K562 (cell line): ENCODE data around the gene ZNF420. TPM values are rescaled to one million over a fixed set of nuclear protein-coding genes. Genes with fewer than 3 reads are reported as not detected.
A peak's percentile ranks its signal among the peaks of the same experiment; 100 is the strongest.

ENCODE experiments used
- HBP1 ChIP-seq: fragments of 450-650 bp; formaldehyde crosslinking; IDR thresholded peaks from 2 replicates; pipeline ENCODE4 v1.4.0; 2022; ENCODE audit warnings: missing genetic modification characterization
- HOMEZ ChIP-seq: fragments of 250-450 bp; sonication (Bioruptor Pico); IDR thresholded peaks from 2 replicates; pipeline ENCODE4 v1.4.0; 2020; ENCODE audit warnings: mild to moderate bottlenecking, moderate library complexity
- JUND ChIP-seq, 2 experiments: IDR thresholded peaks; 2 replicates in 1 of 2; 3 replicates in 1 of 2; pipeline ENCODE4 v1.6.1; 2011; ENCODE audit warnings: borderline replicate concordance in 2 of 2, low read depth in 2 of 2, low read length in 2 of 2, improper control_type of control experiment in 1 of 2, missing biosample characterization in 1 of 2, missing genetic modification characterization in 1 of 2, missing genetic modification reagents in 1 of 2
- MBD2 ChIP-seq: sonication (generic); IDR thresholded peaks from 2 replicates; pipeline ENCODE4 v1.6.1; 2016; ENCODE audit warnings: low read depth, borderline replicate concordance
- MYNN ChIP-seq, 2 experiments: sonication (generic); formaldehyde crosslinking in 1 of 2; IDR thresholded peaks; 2 replicates each; pipeline versions ENCODE4 v1.5.0 to v1.6.1; 2016 to 2020; ENCODE audit warnings: antibody characterized with exemption in 1 of 2, missing genetic modification reagents in 1 of 2
- PHF21A ChIP-seq: fragments of 450-650 bp; IDR thresholded peaks from 2 replicates; pipeline ENCODE4 v1.6.1; 2017; ENCODE audit warnings: low read depth, borderline replicate concordance
- RAD21 ChIP-seq, 2 experiments: fragments of 250-450 bp in 1 of 2; fragments of 450-650 bp in 1 of 2; sonication (Bioruptor Pico) in 1 of 2; formaldehyde crosslinking in 1 of 2; IDR thresholded peaks in 1 of 2; conservative IDR thresholded peaks in 1 of 2; 2 replicates each; pipeline versions ENCODE4 v1.4.0 to v1.8.0; 2020 to 2022; ENCODE audit warnings: mild to moderate bottlenecking in 2 of 2, moderate library complexity in 1 of 2
- REST ChIP-seq, 2 experiments: fragments of 450-650 bp; formaldehyde crosslinking in 1 of 2; IDR thresholded peaks; 2 replicates each; pipeline versions ENCODE4 v1.4.0 to v1.6.1; 2014 to 2020; ENCODE audit warnings: mild to moderate bottlenecking in 2 of 2, borderline replicate concordance in 1 of 2, low read depth in 1 of 2
- TOE1 ChIP-seq, 2 experiments: fragments of 450-650 bp in 1 of 2; sonication (generic) in 1 of 2; formaldehyde crosslinking in 1 of 2; IDR thresholded peaks; 2 replicates each; pipeline versions ENCODE4 v1.7.1 to v1.8.0; 2016 to 2022; ENCODE audit warnings: borderline replicate concordance in 2 of 2, mild to moderate bottlenecking in 2 of 2, antibody characterized with exemption in 1 of 2, inconsistent platforms in 1 of 2, low read depth in 1 of 2, missing genetic modification reagents in 1 of 2, moderate library complexity in 1 of 2
- ZNF384 ChIP-seq: IDR thresholded peaks from 2 replicates; pipeline ENCODE4 v1.6.1; 2012; ENCODE audit warnings: low read depth, low read length, improper control_type of control experiment
- ZNF436 ChIP-seq: fragments of 250-450, 450-650 bp; sonication (Bioruptor Pico); formaldehyde crosslinking; IDR thresholded peaks from 2 replicates; pipeline ENCODE4 v1.7.0; 2020; ENCODE audit warnings: mild to moderate bottlenecking
- polyA plus RNA-seq, 8 experiments: library from polyadenylated mRNA; depleted of rRNA in 4 of 8; stranded (reverse) in 5 of 8; unstranded in 3 of 8; fragments of >200 nt; fragmentation: Nextera tagmentation in 2 of 8; fragmentation: Illumina TruSeq in 1 of 8; extraction: Ambion mirVana in 2 of 8; extraction: Trizol in 1 of 8; gene quantifications; 2 replicates each; pipeline versions ENCODE4 v1.2.1 to v1.2.3, GENCODE V29; 2011 to 2014; ENCODE audit warnings: inconsistent platforms in 1 of 8, missing spikeins in 1 of 8
- total RNA-seq, 7 experiments: library from RNA; depleted of rRNA in 6 of 7; stranded (reverse); fragments of >200 nt in 6 of 7; fragmentation: Illumina TruSeq in 2 of 7; extraction: Trizol in 2 of 7; gene quantifications; 2 replicates each; pipeline versions ENCODE4 v1.2.1 to v1.2.3, GENCODE V29; 2011 to 2021; ENCODE audit warnings: low replicate concordance in 1 of 7

Gene ZNF420
- total and polyA plus RNA-seq, 9 of the 15 experiments (the other 6 are each of a cell fraction or from before 2014, with no cell fraction given): 2.6 to 7.2 (median 5.1) TPM

- TF ChIP-seq JUND (IDR thresholded peaks at IDR 0.05; ENCODE audit: borderline replicate concordance, low read depth, low read length): peak; percentile 44; the same call in 1 of the 2 replicates
- no peak; the same call in 2 of the 3 replicates for TF ChIP-seq JUND (tag; IDR thresholded peaks at IDR 0.05; ENCODE audit: borderline replicate concordance, low read depth, low read length)
- no peak for TF ChIP-seq ZNF384
- no peak for TF ChIP-seq TOE1 (IDR thresholded peaks at IDR 0.05; ENCODE audit: borderline replicate concordance)
- TF ChIP-seq TOE1 (CRISPR knock-in tag; IDR thresholded peaks at IDR 0.05; ENCODE audit: borderline replicate concordance, low read depth): no peak
- no peak for TF ChIP-seq HOMEZ (CRISPR knock-in tag)
- TF ChIP-seq MBD2: peak; percentile 75
- no peak for TF ChIP-seq RAD21 (CRISPR knock-in tag; conservative IDR thresholded peaks at IDR 0.05 in 1 of 2, IDR thresholded peaks at IDR 0.05 in 1 of 2)
- TF ChIP-seq PHF21A: peak; percentile 60; the same call in 1 of the 2 replicates
- TF ChIP-seq MYNN (IDR thresholded peaks at IDR 0.05): no peak
- no peak for TF ChIP-seq MYNN (CRISPR knock-in tag; IDR thresholded peaks at IDR 0.05)
- no peak for TF ChIP-seq HBP1
- TF ChIP-seq REST (IDR thresholded peaks at IDR 0.05; ENCODE audit: borderline replicate concordance): no peak
- no peak for TF ChIP-seq REST (CRISPR knock-in tag; IDR thresholded peaks at IDR 0.05; ENCODE audit: low read depth)
- no peak for TF ChIP-seq ZNF436
Observed at GRCh38 chr19:37077934-37078716, at the start of gene ZNF420 (continued).
